Measurements from ENCODE around the gene PANK1. TPM values are rescaled to one million over a fixed set of nuclear protein-coding genes. Genes with fewer than 3 reads are reported as not detected.

PANK1 gene
- total and polyA plus RNA-seq, 2 donors: 3.7 to 6.5 TPM

Other genes with a start within 250 kb of the PANK1 start
- 17.6 TPM for gene IFIT5, start 230.7 kb downstream of the PANK1 start, total RNA-seq
- gene IFIT5, start 230.7 kb downstream of the PANK1 start, polyA plus RNA-seq: 17.4 TPM
- 0.24 TPM for gene SLC16A12, start 109.6 kb downstream of the PANK1 start, total RNA-seq
- 1.5 TPM for gene SLC16A12, start 109.6 kb downstream of the PANK1 start, polyA plus RNA-seq
- gene KIF20B, start 56.3 kb upstream of the PANK1 start, total RNA-seq: 21.6 TPM
- 4.4 TPM for gene KIF20B, start 56.3 kb upstream of the PANK1 start, polyA plus RNA-seq